GM21360 (cell line): ENCODE measurements around the gene SIRPB2.

ENCODE experiments used
- ATAC-seq: cut with Tn5 transposase; IDR thresholded peaks from one replicate; pipeline ENCODE4 v1.9.1; 2021; ENCODE audit warnings: mild to moderate bottlenecking, moderate library complexity; ENCODE audit not compliant: unreplicated experiment

SIRPB2 gene

GRCh38 chr20:1473246-1474220, 17.7 kb downstream of the SIRPB2 start:
- no peak for ATAC-seq

- ATAC-seq, result no peak
Measured at GRCh38 chr20:1472556-1473245, 18.5 kb downstream of the SIRPB2 start.

GRCh38 chr20:1471242-1471641, 20.0 kb downstream of the SIRPB2 start:
- ATAC-seq, result no peak

DNA sequence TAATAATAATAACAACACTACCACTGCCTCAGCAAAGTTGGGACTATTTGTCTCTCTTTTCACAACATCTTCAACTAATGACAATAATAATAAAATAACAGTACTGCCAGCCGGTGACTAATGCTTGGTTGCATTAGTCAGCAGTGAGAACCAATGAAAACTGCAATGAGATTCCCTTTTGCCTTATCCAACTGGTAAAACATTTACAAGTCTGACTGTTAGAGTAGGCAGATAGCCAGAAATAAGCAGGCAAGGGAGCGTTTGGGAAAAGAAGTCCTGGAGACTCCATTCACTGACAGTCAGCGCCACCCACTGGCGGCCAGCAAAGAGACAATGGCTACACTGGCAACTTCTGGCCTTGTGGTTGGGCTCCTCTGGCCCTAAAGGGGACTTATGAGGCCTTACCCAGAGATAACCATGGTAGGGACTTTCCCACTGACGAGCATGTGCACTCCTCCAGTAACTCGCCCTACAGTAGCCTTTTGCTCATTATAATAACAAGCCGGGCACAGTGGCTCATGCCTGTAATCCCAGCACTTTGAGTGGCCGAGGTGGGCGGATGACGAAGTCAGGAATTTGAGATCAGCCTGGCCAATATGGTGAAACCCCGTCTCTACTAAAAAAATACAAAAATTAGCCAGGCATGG, 21.2 kb downstream of the SIRPB2 start:
- ATAC-seq, result no peak

DNA sequence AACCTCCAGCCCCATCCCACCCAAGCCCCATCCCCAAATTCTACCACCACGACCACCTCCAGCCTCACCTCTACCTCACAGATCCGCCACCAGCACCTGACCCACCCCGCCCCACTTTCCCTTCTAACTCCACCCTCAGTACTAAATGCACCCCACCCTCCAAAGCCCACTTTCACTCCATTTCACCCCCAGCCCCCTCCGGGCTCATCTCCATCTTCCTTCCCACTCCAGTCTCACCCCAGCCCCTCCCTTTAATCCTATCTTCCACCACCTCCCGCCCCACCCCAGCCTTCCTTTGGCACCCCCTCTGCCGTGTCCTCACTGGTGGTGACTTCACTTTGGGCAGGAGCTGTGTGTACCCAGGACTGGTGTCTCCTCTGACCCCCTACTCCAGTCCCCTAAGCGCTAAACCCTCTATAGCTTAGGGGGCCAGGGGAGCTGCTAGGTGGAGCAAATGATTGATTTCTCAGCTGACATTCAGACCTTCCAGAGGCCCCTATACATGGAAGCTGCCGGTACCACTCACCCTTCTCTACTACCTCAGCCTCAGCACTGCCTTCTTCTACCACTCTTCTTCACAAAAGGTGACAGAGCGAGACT, 21.8 kb downstream of the SIRPB2 start:
- no peak for ATAC-seq

DNA sequence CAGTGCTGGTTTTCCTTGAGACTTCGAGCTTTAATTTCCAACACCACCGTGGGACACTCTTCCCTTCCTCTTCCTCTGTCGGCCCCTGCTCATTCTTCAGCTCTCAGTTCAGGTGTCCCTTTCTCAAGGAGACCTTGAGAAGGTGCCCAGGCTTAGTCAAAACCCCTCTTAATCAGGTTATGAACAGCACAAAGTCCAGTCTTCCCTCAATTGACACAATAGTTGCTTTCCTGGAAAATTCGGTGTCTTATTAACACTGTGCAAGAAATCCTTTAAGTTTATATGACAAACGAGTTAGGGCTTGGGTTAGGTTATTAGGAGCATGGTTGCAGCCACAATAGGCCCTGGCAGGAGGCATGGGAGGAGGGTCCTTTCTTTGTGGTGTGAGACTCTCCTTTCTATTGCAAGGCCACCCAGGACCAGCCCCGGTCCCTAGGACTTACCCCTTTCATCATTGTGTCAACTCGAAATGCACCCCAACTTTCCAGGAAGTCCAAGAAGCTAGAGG, 23.0 kb downstream of the SIRPB2 start:
- no peak for ATAC-seq

GRCh38 chr20:1467355-1468116, 23.7 kb downstream of the SIRPB2 start:
- no peak for ATAC-seq

DNA sequence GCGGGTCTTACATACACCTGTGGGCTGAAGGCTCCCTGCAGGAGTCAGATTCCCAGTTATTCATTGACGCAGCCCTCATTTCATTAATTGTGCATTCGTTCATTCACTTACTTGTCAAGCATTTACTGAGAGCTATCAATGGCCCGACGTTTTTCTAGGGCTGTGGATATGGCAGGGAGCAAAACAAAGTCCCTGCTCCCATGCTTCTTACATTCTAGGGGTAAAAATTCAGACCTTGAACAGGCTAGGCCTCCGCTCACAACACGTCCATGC, 24.2 kb downstream of the SIRPB2 start:
- no peak for ATAC-seq

DNA sequence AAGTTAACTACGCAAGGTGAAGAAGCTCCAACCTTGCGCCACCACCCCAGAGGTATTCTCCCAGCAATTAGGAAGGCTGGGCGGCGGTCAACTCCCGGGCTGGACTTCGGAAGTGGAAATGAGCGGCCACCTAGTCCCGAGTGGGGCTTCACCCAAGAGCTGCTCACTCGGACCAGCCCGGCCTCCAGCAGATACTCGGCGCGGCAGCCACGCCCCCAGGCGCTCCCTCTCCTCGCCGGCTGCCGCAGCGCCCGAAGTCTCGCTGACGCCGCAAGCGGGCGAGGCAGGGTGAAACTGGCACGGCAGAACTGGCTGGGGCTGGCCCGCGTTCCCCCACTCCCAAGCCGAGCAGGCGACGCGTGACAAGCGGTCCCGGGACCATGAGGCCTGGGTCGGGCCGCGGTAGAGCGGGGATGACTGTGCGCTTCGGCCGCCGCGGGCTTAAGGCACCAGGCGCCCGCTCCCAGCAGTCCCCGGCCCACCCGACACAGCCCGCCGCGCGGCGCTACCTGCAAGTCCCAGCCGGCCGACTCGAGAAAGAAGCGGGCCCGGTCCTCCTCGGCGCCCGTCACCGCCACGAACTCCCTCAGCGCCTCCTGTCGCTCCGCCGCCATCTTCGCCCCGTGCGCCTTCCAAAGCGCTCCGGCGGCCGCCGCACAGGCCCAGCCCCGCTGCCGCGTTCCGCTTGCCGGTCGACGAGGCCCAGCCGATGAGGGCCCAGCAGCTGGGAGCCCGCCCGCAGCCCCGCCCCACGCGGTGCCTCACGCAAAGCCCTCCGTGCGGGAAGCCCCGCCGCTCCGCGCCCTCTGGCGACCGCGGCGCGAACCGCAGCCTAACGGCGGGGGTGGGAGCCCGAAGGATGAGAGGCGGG, 24.8 kb downstream of the SIRPB2 start, which contains the start of gene NSFL1C:
Gene NSFL1C, minus strand, starts transcription at position 639 of the 871 bp plus-strand sequence. Its CDS starts 25 bp downstream, at position 614.
- ATAC-seq, result peak; percentile 81

DNA sequence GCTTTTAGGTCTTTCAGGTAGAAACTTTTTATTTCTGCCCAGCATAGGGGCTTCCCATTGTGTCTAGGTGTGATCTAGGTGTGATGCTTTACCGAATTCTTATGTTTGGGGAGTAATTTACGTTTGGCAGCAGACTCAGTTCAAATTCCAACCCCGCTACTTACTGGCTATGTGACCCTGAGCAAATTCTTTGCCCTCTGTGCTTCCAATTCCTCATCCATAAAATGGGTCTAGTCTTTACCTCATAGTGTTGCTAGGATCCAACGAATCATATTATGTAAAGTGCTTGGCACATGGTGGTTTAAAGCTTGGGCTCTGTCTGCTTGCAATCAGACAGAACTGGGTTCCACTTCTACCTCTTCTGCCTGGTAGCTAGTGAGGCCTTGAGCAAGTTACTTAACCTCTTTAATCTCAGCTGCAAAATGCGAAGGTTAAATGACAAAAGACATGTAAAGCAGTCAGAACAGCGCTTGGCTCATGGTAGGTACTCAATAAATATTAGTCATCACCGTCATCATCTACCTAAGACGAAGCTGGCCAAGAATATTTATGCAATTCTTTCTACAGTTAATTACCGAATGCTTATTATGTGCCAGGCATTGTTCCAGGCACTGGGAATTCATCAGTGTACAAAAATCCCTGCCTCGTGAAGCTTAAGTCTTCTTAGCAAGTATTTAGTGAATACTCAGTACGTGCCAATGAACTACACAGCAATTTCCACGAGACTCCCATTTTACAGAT, 25.6 kb downstream of the SIRPB2 start:
- no peak for ATAC-seq

GRCh38 chr20:1463971-1464570, 27.1 kb downstream of the SIRPB2 start:
- ATAC-seq, result no peak

GRCh38 chr20:1462834-1463233, 28.4 kb downstream of the SIRPB2 start:
- no peak for ATAC-seq

- ATAC-seq, result no peak
Measured at GRCh38 chr20:1462001-1462400, 29.2 kb downstream of the SIRPB2 start.

DNA sequence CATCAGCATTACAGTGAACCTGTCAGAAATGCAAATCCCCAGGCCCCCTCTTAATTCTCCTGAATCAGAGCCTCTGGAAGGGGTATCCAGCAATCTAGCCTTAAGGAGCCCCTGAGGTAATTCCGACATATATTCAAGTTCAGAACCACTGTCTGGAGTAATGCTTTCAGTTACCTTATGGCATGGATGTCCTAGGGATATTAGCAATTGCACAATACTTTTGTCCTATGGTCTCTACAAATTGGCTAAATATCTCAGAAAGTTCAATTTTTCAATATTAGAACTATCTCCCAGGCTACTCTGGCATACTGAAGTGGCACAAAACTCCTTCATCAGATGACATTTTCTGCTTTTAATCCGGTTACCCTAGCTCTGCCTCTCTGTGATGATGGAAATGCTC, 30.9 kb downstream of the SIRPB2 start:
- ATAC-seq, result no peak

DNA sequence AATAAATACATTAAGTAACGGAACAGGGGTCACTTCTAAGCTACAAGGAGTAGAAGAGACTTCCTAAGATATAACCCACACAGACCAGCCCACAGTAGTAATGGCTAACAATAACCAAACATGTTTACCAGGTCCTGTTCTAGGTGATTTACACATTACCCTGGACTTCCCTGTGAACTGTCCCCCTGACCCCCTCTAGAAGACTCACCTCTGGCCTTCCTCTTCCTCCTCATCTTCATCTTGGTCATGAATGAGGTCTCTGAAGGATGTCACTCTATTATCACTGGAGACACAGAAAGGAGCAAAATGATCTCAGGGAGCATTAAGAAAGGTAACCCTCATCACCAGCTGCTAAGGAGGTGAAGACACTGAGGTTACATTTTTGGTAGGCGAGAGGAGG, 33.2 kb downstream of the SIRPB2 start:
- no peak for ATAC-seq

DNA sequence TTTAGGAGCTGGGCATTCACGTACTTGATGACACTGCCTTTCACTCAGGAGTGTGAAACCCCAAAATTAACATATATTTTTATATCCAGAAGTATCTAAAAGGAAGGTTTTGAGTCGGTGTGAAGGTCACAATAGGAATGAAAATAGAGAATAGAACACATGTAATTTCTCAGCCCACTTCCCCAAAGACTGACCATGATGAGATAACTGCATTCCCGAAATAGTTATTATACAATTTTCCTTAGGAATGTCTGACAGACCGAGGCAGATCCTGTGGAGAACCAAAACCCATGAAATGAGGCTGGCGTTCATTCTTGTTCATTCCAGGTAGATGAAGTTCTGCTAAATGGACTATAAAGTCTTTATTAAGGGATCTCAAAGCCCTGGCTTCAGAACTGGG, 34.9 kb downstream of the SIRPB2 start:
- ATAC-seq, result no peak

DNA sequence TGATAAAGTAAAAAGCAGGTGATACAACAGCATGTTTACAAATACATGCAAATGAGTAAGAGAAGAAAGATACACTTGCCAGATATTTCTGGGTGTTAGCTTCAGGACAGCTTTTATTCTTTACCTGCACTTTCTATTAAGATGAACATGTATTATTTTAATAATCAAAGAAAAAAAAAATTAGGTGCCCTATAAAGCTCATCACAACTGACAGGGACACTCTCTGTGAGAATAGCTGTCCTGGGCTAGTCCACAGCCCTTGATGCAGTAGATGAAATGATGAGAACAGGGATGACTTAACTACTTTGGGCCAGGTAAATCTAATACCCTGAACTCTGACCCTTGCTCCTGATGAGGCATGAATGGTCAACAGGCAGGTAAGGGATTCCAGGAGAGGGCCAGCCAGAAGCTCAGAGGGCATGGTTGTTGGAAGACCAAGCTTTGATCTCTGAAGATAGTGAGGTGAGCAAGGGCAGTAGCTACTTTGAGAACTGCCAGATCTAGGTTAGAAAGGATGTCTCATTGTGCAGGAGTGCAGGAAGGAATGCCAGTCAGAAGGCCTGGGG, 40.2 kb downstream of the SIRPB2 start:
- no peak for ATAC-seq

DNA sequence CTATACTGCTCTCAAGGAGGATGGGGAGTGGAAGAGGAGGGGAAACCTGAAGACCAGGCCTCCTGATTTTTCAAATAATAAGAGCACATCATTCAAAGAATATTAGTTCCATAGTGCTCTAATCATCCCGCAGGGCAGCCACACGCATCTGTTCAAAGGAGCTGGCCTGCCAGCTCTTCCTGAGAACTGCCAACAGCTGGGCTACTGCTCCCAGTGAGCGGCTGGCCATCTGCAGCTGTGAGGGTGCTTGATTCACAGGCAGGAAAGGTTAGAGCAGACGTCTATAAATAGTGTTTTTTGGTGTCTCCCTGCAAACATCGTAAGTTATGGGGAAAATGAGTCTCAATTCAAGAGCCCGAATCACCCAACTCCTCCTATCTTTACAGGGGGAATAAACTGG, 41.9 kb downstream of the SIRPB2 start:
- ATAC-seq, result no peak
